Measurements from ENCODE around the gene H6PD.

The H6PD gene

GRCh38 chr1:9234223-9235095, at the start of gene H6PD:
TSS of gene H6PD (plus strand) at chr1:9234774. CDS start at chr1:9244935, 10,161 bp downstream.
- DNase-seq: peak; percentile 12

- no peak for DNase-seq
Measured at GRCh38 chr1:9186082-9186859, 48.3 kb upstream of the H6PD start.

GRCh38 chr1:9187004-9187403, 47.6 kb upstream of the H6PD start:
- DNase-seq: no peak

- no peak for DNase-seq
Measured at GRCh38 chr1:9190234-9190633, 44.3 kb upstream of the H6PD start.

- DNase-seq: no peak
Measured at GRCh38 chr1:9191231-9191630, 43.3 kb upstream of the H6PD start.

DNA sequence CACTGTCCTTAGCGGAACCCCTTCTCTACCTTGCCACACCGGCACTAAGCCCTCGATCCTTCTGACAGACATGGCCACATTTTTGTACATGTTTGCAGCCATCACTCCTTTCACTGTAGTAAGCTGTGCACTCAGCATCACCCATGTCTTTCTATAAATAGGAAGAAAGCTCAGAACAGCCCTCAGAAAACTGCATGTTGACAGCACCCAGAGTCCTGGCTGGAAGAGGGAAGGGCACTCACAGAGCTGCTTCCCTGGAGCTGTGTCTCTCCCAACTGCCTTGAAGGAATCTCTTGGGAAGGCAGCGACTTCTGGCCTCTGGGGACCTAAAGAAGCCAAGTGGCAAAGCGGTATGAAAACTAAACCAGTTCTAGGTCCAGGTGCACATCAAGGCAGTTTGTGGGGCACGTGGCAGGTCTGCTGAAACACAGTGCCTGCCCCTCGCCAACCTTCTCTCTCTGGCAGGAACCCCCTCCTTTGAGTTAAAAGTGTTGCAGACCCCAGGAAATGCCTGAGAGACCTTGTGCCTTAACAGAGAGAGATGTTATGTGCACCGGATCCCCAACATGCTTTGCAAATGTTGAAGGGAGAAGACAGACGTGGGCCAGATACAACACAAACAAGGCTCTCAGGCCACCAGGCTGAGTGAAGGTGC, 41.9 kb upstream of the H6PD start:
- no peak for DNase-seq

DNA sequence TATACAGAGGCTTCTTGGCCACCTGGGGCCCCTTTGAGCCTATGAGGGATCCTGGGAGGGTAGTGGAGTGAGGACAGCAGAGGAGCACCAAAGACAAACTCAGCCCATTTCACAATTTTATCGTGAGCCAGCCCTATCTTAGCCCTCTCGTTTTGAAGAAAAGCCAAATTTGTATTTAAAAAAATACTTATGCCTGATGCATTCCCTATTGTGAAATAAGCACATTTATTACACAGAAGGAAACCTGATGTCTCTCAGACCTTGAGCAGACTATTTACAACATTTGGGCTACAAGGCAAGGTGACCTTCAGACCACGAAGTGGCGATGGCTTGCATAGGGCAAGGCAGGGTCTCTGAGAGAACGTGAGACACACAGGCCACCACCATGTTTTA, 41.3 kb upstream of the H6PD start:
- no peak for DNase-seq

DNA sequence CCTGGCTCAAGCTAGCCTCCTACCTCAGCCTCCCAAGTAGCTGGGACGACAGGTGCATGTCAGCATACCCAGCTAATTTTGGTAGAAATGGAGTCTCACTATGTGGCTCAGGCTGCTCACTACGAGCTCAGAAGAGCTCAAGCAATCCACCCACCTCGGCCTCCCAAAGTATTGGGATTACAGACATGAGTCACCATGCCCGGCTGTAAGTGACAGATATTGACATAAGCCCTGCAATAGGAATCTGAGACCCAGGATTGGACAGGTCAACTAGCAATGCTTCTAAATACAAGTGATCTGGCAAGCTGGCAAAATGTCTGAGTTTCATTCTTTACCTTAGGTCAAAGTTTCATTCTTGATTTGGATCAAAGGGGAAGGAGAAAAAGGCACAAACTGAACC, 40.5 kb upstream of the H6PD start:
- DNase-seq: no peak

- no peak for DNase-seq
Measured at GRCh38 chr1:9195651-9196050, 38.9 kb upstream of the H6PD start.

GRCh38 chr1:9196129-9197040, 38.2 kb upstream of the H6PD start:
- no peak for DNase-seq

GRCh38 chr1:9197186-9198099, 37.1 kb upstream of the H6PD start:
- no peak for DNase-seq

DNA sequence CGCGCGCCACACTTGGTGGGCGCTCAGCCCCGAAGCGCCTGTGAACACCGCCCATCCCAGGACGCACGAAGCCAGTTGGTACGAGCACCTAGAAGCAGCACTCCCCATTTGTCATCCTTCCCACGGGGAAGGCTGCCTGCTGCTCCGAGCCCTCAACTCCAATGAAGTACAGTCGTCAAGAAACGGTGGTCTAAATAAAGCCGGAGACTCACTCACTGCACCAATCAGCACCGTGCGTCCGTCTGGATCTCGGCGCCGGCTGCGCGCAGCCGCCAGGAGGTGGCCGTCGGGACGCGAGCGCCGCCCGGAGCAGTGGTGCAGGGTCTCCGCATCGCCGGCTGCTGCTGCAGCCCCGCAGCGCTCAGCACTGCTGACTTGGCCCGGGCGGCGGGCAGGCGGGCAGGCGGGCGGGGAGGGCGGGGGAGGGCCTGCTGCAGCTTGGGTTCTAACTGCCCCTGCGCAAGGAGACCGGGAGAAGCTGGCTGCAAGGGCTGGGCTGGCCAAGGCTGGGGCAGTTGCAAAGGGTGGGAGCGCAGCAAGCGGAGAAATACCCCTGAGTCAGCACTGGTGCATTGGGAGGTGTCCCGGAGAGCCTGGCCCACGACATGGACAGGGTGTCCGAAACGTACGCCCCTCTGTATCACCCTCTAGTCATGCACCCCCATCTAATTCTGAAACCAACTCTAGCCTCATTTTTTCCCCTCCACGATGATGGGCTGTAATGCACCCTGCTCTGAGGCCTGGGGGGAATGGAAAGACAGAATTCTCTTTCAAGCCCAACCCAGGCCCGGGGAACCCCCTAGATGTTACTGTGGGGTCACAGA, 35.8 kb upstream of the H6PD start:
- no peak for DNase-seq

GRCh38 chr1:9200441-9200840, 34.1 kb upstream of the H6PD start:
- no peak for DNase-seq

DNA sequence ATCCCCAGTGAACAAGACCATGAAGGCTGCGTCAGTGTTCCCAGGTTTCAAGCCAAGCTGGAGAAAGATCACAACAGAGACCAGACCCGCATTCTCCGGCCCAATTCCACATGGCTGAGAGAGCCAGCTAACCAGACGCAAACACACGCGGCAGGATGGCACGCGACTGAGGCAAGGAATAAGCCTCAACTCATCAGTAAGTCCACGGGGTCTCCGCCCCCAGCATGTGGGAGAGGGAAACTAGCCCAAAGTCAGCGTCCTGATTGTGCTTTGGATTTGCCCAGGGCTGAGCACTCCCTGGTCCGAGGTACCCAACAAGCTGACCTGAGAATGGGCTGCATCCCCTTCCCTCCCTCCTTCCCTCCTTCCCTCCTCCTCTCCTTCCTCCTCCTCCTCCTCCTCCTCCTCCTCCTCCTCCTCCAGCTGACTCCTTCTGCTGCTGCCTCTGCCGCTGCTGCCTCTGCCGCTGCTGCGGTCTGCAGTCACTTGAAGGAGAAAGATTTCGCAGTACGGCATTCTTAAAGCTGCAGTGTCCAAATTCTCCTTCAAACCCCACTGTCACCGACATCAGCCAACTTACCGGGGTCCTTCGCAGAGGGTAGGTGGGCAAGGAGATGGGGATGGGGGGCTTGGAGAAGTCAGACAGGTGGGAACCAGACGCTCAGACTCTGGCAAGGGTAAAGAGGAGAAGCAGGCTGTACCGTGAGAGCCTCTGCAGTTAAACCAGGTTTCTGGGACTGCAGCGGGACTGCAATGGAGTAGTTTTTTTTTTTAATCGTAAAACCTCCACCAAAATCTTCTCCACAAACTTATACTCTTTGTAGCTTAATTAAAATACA, 33.0 kb upstream of the H6PD start:
- DNase-seq: no peak

DNA sequence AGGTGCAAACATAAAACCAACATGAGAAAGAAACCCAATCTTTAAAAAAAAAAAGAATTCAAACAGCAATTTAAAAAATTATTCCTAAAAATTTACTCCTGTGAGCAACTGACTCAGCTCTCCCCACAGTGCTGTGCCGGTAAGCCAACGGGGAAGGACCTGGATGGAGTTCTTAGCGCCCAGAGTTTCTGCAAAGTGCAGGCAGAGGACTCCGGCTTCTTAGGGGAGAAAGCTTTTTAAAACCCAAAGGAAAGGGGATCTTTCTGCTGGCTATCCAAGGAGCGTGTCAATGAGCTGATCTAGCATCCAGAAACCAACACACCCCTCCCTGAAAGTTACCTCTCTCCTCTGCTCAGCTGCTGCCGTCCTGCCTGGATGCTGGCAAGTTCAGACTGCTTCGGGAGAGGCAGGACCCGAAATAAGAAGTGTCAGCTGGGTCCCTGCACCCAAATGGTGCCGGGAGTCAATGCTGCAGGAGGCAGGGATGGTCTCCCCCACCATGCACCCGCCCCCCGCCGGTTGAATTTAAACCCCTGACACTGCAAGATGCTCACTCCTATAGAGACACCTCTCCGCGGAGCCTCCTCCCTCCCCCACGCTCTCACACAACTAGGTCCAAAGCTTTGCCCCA, 32.2 kb upstream of the H6PD start:
- no peak for DNase-seq

DNA sequence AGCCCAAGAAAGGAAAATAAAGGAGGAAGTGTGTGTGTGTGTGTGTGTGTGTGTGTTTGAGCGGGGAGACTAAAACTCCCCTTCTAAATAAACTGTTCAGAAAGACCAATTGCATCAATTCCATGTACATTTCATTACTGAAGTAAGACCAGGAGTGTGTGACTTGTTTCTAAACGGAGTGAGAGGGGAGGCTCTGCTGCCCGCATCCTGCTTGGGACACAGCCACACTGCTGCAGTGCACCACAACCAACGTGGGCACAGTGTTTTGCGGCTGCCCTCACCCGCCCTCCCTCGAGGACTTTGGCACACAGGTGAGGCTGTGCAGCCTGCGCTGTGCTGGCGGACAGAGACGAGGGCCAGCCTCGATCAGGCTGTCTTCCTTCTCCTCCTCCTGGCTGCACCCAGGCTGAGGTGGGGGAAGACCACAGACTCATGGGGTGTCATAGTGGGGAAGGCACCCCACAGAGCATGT, 31.0 kb upstream of the H6PD start:
- DNase-seq: no peak

DNA sequence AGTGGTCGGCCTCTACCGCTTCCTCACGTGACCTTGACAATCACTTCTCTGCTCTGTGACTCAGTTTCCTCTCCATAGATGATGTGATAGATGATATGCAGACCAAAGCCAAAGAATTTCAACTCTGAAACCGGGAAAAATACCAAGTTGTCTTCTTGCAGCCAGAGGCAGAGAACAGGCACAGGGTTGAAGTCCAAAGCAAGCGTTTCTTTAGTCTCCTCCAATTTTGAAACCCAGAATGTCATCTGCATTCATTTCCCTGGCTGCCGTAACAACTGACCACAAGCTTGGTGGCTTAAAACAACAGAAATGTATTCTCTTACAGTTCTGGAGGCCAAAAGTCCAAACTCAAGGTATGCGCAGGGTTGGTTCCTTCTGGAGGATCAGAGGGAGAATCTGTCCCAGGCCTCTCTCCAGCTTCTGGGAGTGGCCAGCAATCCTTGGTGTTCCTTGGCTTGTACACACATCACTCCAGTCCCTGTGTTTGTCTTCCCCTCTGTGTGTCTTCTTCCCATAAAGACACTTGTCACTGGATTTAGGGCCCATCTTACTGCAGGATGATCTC, 30.3 kb upstream of the H6PD start:
- DNase-seq: no peak

DNA sequence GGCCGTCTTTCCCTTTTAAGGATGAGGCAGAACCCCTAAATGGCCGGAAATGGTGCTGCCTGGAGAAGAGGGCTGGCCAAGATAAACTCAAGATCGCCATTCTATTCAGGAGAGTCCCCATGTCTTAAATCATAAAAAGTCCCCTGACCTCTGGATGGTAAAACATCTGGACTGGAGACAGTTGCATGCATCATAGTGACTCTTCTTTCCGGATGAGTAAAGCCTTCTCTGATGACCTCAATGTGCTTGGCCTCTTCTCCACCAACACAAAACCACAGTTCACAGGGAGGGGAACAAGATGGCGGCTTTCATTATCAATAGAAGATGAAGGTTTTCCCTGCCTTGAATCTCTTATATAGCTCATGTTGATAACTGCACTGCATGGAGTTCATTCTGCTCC, 27.5 kb upstream of the H6PD start:
- DNase-seq: no peak

GRCh38 chr1:9207715-9208114, 26.9 kb upstream of the H6PD start:
- no peak for DNase-seq

Data from NCI-H2081 treated with DMSO at 0.1 percent for 48 hours (cell line).